ENCODE measurements around the gene TOR3A. TPM values are rescaled to one million over a fixed set of nuclear protein-coding genes. Genes with fewer than 3 reads are reported as not detected.

The TOR3A gene
- total and polyA plus RNA-seq, 2 donors (not counting 1 experiment from before 2014, with no cell fraction given), result 24.0 to 62.1 TPM

DNA sequence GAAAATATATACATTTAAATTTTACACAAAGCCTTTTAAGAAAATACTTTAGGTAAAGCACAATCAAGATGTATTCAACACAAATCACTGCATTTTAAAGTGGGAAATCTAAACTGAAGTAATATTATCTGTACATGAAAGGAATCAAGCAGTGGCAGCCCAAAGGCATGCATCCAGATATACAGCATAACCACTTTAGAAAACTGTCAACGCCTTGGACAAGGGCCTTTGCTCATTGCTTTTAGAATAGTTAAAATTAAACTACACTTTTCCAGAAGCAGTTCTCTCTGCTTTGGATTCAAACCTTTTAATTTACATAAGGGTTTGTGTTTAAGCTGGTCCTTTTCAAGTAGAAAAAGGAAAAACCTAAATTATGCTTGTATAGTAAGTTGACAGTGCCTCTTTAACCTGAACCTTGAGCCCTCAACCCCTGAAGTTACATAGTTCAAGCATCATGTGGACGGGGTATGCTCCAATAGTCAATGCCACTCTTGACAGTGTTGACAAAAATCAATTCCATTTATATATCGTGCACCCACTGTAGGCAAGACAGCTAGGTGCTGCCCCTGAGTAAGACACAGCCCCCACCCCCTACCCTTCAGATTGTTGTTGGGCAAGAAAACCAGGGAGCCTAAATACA, 22.9 kb downstream of the TOR3A start:
- H3K9me3 ChIP-seq (ENCODE audit: control insufficient read depth, insufficient read depth, low read depth, low read length), result no peaks in the 10 kb centered on the region
- H3K36me3 ChIP-seq (ENCODE audit: control insufficient read depth, insufficient read depth, low read length), result peaks cover 27% of the 10 kb centered on the region
- no peak for DNase-seq (ENCODE audit: low read depth in 2 of 2)
- H3K4me1 ChIP-seq (ENCODE audit: control insufficient read depth, extremely low read depth, insufficient read depth, low read length), result no peaks in the 10 kb centered on the region
- no peak overlapping the region for H3K4me3 ChIP-seq (replicated peaks in 1 of 4; ENCODE audit: control extremely low read depth in 1 of 4, insufficient read depth in 1 of 4, low read depth in 3 of 4, low read length in 4 of 4)
- no peak overlapping the region for H3K4me2 ChIP-seq (ENCODE audit: extremely low read depth, insufficient read depth, low read length)
- H3K79me2 ChIP-seq (ENCODE audit: control insufficient read depth, insufficient read depth, low read length), result peaks cover 41% of the 10 kb centered on the region
- H3K9ac ChIP-seq (ENCODE audit: insufficient read depth, low read length), result no peak overlapping the region
- no peak overlapping the region for H2AFZ ChIP-seq (ENCODE audit: low read length)
- H3K27me3 ChIP-seq (ENCODE audit: control insufficient read depth, insufficient read depth, low read length), result no peaks in the 10 kb centered on the region
- H3K27ac ChIP-seq (ENCODE audit: insufficient read depth, low read length), result no peak overlapping the region
- TF ChIP-seq, protein P1, sequence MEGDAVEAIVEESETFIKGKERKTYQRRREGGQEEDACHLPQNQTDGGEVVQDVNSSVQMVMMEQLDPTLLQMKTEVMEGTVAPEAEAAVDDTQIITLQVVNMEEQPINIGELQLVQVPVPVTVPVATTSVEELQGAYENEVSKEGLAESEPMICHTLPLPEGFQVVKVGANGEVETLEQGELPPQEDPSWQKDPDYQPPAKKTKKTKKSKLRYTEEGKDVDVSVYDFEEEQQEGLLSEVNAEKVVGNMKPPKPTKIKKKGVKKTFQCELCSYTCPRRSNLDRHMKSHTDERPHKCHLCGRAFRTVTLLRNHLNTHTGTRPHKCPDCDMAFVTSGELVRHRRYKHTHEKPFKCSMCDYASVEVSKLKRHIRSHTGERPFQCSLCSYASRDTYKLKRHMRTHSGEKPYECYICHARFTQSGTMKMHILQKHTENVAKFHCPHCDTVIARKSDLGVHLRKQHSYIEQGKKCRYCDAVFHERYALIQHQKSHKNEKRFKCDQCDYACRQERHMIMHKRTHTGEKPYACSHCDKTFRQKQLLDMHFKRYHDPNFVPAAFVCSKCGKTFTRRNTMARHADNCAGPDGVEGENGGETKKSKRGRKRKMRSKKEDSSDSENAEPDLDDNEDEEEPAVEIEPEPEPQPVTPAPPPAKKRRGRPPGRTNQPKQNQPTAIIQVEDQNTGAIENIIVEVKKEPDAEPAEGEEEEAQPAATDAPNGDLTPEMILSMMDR (conservative IDR thresholded peaks at IDR 0.05 in 1 of 2, IDR thresholded peaks at IDR 0.05 in 1 of 2; ENCODE audit: low read depth in 1 of 2, low read length in 2 of 2), result no peak
- TF ChIP-seq EZH2 (IDR thresholded peaks at IDR 0.05; ENCODE audit: low read length, missing control alignments), result no peak
- no peaks in the 10 kb centered on the region for H4K20me1 ChIP-seq (ENCODE audit: control insufficient read depth, extremely low read depth, insufficient read depth, low read length)

DNA sequence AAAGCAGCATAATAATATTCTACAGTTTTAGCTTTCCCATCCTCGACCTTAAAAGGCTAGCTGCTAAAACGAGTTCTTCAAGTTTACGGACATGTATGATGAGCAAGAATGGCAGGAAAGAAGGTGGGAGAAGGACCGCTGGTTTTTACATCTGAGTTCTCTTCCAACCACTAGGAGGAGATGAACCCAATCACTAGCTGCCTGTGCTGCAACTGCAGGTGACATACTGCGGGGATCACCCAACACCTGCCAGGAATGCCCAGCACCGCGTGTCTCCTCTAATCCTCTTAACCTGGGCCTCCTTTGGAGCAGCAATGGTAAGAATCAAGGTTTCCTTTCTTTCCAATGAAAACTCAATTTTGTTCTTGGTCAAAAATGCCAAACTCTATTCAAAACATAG, 23.5 kb downstream of the TOR3A start:
- Histone ChIP-seq H3K4me2 (ENCODE audit: extremely low read depth, insufficient read depth, low read length) (no peak overlapping the region), H2AFZ (ENCODE audit: low read length) (no peak overlapping the region), H3K9ac (ENCODE audit: insufficient read depth, low read length) (no peak overlapping the region), H3K36me3 (ENCODE audit: control insufficient read depth, insufficient read depth, low read length) (peaks cover 27% of the 10 kb centered on the region), H3K27ac (ENCODE audit: insufficient read depth, low read length) (no peak overlapping the region), H3K9me3 (ENCODE audit: control insufficient read depth, insufficient read depth, low read depth, low read length) (no peaks in the 10 kb centered on the region), H3K79me2 (ENCODE audit: control insufficient read depth, insufficient read depth, low read length) (peaks cover 41% of the 10 kb centered on the region), H3K4me3 (replicated peaks in 1 of 4; ENCODE audit: control extremely low read depth in 1 of 4, insufficient read depth in 1 of 4, low read depth in 3 of 4, low read length in 4 of 4) (no peak overlapping the region), H4K20me1 (ENCODE audit: control insufficient read depth, extremely low read depth, insufficient read depth, low read length) (no peaks in the 10 kb centered on the region), H3K27me3 (ENCODE audit: control insufficient read depth, insufficient read depth, low read length) (no peaks in the 10 kb centered on the region), H3K4me1 (ENCODE audit: control insufficient read depth, extremely low read depth, insufficient read depth, low read length) (no peaks in the 10 kb centered on the region)
- TF ChIP-seq, protein P1 (conservative IDR thresholded peaks at IDR 0.05 in 1 of 2, IDR thresholded peaks at IDR 0.05 in 1 of 2; ENCODE audit: low read depth in 1 of 2, low read length in 2 of 2), result peak; percentile 12 to 51
- TF ChIP-seq EZH2 (IDR thresholded peaks at IDR 0.05; ENCODE audit: low read length, missing control alignments), result no peak
- DNase-seq (ENCODE audit: low read depth in 2 of 2), result peak in 1 of 2 donors; percentile 17

DNA sequence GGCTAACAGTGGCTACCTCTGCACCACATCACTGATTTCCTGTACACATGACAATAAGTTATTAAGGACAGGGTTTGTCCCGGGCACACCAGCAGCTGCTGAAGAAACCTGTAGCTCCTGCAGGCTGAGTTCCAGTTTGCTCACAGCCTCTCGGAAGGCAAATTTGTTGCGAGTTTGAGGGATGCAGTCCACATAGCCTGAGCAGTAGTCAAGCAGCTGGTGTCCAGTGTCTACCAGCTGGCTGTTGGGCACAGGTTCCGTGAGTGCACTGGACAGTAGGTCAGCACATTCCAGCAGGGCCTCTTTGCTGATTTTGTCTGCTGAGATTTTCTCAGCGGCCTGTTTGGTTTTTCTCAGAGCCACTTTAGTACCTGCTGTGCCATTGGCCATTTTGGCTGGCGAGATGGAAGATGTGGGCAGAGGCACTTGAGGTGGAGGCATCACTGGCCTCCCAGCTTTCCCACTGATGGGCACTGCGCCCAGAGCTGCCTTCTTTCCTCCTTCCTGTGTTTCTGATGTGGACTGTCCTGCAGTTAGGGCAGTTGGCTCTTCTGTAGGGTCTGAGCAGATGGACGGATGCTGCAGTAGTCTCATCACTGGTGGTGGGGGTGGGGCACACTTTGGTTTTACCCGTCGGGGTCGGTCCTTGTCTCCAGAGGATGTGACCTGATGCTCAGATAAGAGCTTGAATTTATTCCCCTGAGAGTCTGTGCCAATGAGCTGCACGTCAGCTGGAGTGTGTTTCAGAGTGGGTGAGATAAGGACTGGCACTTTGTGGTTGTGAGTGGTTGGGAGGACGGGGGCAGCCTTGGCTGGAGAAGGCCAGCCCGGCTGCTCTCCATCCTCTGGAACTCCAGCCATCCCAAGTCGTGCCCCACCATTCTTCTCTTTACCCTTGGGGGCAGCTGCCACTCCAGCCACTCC, 26.1 kb downstream of the TOR3A start:
- Histone ChIP-seq H3K9ac (ENCODE audit: insufficient read depth, low read length) (no peak overlapping the region), H3K4me3 (replicated peaks in 1 of 4; ENCODE audit: control extremely low read depth in 1 of 4, insufficient read depth in 1 of 4, low read depth in 3 of 4, low read length in 4 of 4) (no peak overlapping the region), H3K36me3 (ENCODE audit: control insufficient read depth, insufficient read depth, low read length) (peaks cover 31% of the 10 kb centered on the region), H4K20me1 (ENCODE audit: control insufficient read depth, extremely low read depth, insufficient read depth, low read length) (no peaks in the 10 kb centered on the region), H2AFZ (ENCODE audit: low read length) (no peak overlapping the region), H3K9me3 (ENCODE audit: control insufficient read depth, insufficient read depth, low read depth, low read length) (no peaks in the 10 kb centered on the region), H3K79me2 (ENCODE audit: control insufficient read depth, insufficient read depth, low read length) (peaks cover 42% of the 10 kb centered on the region), H3K27me3 (ENCODE audit: control insufficient read depth, insufficient read depth, low read length) (no peaks in the 10 kb centered on the region), H3K4me2 (ENCODE audit: extremely low read depth, insufficient read depth, low read length) (no peak overlapping the region), H3K4me1 (ENCODE audit: control insufficient read depth, extremely low read depth, insufficient read depth, low read length) (no peaks in the 10 kb centered on the region), H3K27ac (ENCODE audit: insufficient read depth, low read length) (no peak overlapping the region)
- TF ChIP-seq, protein P1 (conservative IDR thresholded peaks at IDR 0.05 in 1 of 2, IDR thresholded peaks at IDR 0.05 in 1 of 2; ENCODE audit: low read depth in 1 of 2, low read length in 2 of 2), result no peak
- TF ChIP-seq EZH2 (IDR thresholded peaks at IDR 0.05; ENCODE audit: low read length, missing control alignments), result no peak
- DNase-seq (ENCODE audit: low read depth in 2 of 2), result no peak
